ENCODE measurements around the gene FAM20C.

Gene FAM20C

DNA sequence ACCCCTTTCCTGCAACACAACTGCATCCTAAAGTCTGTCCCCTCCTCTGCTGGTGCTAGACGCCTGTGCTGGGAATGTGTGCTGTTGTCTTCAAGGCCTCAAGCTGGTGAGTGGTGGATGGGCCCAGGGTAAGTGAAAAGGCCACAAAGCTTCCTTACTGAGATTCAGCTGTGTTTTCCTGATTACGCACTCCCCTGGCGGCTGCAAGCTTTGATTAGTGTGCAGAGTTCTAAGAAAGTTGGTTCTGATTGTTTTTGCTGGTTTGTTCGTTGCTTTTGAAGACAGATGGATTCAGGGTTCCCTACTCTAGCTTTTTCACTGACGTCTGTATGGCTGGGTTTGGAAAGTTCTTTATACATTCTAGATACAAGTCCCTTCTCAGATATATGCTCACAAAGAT lies 85.7 kb downstream of the FAM20C start:
- no peak for DNase-seq

DNA sequence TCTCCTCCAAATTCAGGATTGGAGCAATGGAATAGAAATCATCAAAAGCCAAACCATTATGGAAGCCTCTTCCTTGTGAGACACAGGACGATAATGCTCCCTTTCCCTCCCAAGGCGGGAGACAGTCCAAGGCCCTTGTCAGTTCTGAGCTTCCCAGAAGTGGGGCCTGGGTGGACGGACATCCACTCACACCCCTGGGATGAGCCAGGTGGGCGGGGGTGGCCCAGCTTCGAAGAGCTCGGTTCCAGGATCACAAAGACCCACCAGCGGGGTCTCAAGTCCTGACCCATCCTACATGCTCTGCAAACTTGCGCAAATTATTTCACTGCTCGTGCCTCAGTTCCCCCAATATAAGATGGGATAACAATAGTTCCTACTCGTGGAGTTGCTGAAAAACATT lies 87.5 kb downstream of the FAM20C start:
- DNase-seq: no peak

DNA sequence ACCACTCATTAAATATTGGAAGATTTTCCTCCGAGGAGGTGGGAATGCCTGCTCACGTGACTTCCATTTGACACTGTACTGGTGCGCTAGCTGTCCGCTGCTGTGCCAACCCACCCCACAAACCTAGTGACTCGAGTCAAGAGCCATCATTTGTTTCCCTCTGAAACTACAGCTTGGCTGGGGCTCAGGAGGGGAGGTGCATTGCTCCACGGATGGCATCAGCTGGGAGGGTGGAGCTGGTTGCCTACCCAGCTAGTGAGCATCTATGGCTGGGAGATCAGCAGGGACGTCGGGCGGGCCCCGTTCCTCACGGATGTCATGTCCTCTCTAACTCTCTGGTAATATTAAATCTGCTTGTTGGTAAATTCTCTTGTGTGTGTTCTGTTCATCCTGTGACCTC lies 88.1 kb downstream of the FAM20C start:
- no peak for DNase-seq

DNA sequence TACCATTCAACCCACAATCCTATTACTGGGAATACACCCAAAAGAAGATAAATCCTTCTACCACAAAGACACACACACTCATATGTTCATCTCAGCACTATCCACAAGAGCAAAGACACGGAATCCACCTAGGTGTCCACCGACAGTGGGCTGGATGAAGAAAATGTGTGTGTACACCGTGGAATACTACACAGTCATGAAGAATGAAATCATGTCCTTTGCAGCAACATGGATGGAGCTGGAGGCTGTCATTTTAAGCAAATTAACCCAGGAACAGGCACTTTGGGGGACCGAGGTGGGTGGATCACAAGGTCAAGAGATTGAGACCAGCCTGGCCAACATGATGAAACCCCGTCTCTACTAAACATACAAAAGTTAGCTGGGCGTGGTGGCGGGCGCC lies 89.3 kb downstream of the FAM20C start:
- DNase-seq: no peak

DNA sequence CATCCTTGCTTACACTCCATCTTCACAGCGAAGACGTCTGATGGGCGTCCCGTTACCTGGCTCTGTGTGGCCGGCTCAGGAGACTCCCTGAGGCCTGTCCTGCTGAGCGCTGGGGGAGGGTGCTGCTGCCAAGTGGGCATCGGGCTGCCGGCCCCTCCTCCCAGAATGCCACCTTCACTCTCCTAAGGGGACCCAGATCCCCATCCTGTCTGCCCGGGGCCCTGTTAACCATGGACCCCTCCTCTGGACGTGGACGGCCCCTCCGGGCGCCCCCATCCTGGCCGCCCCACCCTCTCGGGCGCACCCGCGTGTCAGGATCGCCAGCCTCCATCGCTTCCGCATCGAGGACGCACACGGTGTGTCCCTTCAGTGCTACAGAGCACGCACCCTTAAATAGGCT lies 90.2 kb downstream of the FAM20C start:
- no peak for DNase-seq

DNA sequence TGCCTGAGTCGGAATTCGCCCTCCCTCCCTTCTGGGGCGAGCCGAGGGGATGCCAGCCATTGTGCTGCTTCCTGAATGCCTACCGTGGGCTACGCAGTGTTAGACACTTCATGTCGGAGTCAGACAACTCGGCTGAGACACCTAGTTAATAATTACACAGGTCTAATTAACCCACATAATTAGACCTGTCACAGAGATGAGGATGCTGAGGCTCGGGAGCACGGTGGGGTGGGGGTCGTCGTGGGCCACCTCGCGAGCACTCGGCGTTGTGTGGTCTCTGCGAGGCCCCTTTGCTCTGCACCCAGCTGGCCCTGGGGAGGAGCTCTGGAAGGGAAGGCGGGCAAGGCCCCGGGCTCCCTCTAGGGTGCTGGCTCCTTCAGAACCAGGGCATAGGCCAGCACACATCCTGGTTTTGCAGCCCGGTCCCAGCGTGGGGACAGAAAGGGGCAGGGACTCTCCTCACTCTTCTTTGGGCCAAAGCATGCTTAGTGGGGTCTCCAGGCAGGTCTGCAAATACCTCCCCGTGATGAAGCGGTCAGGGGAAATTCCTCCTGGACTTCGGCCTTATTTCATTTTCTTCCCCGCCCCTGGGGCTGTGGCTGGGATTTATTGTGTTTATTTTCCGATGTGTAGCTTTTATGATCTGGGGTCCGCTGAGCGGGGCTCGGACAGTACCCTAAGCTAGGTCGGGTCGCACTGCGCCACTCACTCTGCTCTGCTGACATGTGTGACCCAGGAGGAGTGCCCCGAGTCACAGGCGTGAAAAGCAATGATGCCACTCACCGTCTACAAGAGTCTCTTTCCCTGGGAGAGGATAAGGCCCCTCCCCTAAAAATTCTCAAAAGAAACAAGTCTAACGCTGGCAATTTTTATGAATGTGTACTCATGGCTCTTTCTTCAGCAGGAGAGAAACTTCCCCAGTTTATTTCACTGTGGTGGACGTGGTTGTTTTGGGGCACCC lies 92.7 kb downstream of the FAM20C start:
- DNase-seq: no peak

DNA sequence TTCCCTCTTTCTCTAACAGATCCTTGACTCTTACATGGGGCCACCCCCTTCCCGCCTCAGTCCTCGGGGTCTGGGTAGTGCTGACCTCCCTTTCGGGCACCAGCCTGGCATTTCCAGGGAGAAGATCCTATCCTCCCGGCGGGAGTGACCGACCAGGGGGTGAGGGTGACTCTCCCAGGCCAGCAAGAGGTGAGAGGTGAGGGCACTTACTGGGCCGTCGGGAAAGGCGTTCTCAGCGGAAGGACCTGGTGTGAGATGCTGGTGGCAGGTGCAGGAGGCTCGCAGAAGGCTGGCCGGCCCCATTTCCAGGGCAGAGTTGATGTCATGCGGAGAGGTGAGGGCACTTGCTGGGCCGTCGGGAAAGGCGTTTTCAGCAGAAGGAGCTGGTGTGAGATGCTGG lies 93.4 kb downstream of the FAM20C start:
- no peak for DNase-seq

DNA sequence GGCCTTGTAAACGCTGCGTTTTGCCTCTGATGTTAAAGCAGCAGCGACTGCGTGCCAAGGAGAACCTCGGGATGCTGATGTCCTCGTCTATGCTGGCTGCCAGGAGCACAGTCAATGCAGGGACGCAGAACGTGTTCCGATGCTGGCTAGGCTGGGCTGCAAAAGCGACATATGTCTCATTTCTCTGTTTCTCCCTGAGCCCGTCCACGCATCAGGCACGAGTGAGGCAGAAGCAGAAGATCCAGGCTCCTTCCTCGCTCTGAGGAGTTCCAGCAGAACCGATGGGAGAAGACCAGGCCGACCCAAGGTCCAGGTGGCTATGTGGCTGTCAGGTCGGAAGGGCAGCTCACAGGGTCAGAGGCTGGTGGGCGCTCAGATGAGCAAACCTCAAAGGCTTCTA lies 93.9 kb downstream of the FAM20C start:
- DNase-seq: no peak

DNA sequence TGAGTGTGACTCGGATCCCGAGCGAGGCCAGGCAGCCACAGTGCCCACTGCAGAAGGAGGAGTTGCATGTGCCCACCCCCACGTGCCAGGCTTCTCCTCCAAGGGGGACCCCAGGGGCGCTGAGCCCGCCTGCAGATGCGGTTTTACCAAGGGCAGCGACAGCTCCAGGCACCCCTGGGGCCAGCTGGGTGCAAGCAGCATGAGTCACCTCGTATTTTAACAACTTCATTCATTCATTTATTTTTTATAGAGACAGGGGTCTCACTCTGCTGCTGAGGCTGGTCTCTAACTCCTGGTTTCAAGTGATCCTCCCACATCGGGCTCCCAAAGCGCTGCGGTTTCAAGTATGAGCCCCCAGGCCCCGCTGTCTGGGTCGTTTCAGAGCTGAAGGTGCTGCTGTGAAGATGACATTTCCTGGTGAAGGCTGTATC lies 96.3 kb downstream of the FAM20C start:
- DNase-seq: no peak

DNA sequence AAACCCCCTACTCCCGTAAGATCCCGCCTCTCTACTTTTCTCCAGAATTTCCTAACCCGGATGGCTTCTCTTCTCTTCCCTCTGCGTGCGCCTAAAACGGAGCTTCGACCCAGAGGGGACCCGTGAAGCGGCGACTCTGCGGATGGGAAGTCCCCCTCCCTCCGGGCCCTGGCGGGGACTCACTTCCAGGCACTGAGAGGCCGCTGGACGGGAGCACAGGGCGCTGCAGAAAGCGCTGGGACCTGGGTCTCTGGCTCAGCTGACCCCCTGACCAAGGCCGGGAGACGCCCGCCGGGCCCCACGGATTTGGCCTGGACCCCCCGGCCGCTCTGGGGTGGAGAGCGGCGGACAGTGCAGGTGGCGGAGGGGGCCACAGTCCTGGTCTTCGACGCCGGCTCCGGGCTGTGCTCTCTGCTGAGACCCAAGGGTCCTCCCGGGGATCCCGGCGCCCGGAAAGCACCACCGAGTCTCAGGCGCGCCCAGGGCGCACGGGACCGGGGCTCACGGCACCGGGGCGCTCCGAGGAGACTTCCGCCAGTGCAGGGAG lies 96.9 kb downstream of the FAM20C start:
- no peak for DNase-seq

DNA sequence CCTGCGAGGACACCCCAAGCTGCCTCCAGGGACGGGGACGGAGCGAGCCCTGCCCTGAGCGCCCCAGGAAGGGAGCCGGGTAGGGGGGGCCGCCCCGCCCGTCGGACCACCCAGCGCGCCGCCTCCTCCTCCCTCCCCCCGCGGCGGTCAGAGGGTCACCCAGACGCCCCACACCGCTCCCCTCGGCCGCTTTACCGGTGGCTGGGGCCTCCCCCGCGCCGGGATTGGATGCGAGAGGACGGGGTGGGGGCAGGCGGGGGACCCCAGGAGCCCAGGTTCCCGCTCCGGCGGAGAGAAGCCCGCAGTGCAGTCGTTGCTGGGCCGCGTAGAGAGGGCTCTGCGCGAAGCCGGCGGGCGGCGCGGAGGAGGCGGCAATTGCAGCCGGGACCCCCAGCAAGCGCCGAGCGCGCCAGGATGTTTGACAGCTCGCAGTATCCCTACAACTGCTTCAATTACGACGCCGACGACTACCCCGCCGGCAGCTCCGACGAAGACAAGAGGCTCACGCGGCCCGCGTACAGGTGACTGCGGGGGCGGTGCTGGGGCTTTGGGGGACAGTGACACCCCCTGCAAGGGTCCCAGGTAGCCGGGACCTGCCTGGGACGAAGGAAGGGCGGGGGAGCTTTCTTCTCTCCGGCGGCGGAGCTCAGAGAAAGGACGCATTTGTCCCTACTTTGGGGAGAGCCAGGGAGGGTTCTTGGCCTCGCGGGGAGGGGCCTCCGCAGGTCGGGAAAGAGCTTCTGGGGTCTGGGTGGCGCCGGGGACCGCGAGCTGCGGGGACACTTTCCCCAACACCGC lies 97.6 kb downstream of the FAM20C start, which contains the start of gene FOXL3:
TSS of gene FOXL3 (plus strand) at position 415 of the 798 bp plus-strand sequence. CDS start at position 415, 0 bp downstream.
- no peak for DNase-seq

DNA sequence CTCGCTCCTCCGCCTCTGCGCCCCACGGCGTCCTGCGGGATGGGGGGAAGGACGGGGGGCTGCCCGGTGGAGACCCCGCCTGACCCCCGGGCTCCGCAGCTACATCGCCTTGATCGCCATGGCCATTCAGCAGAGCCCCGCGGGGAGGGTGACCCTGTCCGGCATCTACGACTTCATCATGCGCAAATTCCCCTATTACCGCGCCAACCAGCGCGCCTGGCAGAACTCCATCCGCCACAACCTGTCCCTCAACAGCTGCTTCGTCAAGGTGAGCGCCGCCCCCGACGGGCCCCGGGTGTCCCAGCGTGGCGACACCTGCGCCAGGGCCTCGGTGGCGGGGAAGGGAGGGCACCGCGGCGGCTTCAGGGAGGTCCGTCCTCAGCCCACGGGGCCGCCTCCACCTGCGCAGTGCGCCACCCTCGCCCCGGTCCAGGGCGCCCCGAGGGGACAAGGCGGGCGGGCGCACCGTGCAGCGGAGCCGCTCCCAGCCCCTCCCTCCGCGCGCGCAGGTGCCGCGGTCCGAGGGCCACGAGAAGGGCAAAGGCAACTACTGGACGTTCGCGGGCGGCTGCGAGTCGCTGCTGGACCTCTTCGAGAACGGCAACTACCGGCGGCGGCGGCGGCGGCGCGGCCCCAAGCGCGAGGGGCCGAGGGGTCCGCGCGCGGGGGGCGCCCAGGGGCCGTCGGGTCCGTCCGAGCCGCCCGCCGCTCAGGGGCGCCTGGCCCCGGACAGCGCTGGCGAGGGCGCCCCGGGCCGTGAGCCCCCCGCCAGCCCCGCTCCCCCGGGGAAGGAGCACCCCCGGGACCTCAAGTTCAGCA lies 98.4 kb downstream of the FAM20C start:
- no peak for DNase-seq

DNA sequence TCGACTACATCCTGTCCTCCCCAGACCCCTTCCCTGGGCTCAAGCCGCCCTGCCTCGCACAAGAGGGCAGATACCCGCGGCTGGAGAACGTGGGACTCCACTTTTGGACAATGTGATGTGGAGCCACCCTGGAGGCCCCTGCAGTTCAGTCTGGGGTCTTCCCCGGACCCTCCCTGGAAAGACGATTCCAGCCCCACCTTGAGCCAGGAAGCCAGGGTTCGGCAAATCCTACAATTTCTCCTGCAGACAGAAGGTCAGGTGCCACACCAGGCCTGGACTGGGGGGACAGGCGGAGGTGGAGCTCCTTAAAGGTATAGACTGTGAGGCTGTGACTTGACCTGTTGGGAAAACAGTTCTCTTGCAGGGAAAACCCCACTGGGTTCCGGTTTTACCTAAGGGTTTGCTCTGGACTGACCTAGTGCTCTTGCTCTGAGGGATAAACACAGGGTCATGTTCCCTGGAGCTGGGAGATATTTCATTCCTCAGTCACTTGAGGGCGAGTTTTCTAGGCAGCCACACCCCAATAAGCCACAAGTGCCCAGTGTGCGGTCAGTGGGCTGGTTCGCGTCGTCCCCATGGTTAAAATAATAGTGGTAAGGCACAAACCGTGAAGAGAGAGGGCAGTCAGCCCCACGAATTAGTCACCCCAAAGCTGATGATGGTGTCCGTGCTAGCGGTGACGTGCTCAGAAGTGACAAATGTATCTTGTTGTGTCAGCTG lies 99.2 kb downstream of the FAM20C start:
- DNase-seq: no peak

DNA sequence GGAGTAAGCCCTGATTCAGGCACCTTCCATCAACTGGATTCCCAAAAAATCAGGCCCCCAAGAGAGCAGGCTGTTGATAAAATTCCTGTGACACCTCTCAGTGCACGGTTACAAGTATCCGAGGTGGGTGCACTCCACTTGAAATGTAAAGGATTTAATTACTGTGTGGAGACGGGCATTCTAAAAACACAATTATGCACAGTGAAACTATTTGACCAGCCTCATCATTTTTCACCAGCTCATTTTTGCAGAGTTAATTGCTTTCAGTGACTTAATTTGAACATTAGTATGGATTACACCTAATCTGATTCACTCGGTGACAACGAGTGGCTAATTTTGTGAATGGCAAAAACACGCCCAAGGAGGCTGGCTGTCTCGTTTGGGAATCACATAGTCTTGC lies 99.9 kb downstream of the FAM20C start:
- DNase-seq: no peak

DNA sequence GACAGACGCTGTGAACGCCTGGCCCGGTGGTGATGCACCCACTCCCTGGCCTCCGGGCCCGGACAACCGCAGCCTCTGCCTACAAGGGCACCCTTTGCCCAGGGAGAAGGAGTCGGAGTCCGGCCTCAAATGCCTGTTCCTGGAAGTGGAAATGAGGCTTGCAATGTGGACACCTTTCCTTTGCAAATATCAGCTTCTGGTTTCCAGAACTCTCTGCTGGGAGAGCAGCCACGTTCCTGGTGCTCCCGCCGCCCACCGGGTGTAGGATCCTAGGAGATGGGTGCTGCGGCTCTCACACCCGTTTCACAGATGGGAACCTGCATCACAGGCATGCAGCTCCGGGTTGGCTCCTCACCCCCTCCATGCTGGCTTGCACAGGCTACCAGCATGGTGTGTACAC lies 100.5 kb downstream of the FAM20C start:
- no peak for DNase-seq

DNA sequence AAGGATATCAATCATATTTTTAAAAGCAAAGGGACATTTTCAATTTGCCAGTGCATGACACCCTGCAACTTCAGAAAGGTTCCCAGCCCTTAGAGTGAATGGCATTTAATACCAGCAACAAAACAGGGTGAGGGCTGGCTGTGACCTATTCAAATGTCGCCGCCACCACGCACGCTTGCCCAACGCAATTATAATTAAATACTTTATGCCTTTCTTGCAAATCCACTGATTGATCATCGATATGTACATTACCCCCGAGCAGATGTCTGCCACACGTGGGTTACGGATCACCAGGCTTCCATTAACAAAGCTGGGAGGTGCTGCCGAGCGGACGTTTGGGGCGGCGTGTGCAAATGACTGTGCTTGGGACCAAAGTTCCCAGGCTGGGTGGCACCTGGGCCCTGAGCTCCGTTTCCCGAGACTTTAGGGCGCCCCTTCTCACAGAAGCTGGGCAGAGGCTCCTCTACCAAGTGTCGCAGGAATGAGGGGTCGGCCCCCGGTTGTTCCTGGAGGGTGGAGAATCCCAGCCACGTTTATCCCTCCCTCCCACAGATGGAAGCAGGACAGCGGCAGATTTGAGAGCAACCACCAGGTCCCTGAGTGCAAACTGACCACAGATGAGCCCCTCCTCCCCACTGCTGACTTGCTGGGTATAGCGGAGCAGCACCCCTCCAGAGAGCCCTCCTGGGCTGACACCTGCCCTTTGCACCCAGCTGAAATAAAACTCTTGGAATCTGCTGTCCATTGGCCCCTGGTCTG lies 101.5 kb downstream of the FAM20C start:
- DNase-seq: no peak

DNA sequence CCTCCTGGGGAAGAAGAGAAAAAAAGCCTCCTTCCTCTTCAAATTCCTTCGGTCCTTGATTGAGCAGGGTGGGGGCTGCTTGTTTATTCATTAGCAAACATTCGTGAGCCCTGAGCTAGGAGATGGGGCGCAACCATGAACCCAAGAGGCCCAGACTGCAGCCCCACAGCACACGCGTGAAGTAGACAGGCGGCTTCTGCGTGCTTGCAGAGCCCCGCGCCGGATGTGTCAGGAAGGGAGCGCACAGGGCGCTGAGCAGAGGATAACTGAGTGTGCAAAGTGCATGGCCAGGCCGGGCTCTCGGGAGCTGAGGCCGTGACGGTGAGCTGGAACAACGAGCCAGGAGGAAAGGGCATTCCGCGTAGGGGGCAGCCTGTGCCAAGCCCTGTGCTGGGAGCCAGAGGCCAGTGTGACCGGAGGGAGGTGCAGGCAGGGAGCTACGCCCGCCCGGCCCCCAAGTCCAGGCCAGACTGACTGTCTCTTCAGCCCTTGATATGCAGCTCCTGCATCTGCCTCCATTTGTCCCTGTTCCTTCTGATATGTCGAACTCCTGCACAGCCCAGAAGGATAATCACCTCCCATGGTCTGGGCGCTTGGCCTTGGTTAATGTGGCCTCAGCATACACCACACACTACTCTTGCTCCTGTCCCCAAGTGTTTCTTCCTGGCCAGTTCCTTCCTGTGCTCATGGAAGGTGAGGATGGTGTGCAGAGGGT lies 102.2 kb downstream of the FAM20C start:
- DNase-seq: no peak

DNA sequence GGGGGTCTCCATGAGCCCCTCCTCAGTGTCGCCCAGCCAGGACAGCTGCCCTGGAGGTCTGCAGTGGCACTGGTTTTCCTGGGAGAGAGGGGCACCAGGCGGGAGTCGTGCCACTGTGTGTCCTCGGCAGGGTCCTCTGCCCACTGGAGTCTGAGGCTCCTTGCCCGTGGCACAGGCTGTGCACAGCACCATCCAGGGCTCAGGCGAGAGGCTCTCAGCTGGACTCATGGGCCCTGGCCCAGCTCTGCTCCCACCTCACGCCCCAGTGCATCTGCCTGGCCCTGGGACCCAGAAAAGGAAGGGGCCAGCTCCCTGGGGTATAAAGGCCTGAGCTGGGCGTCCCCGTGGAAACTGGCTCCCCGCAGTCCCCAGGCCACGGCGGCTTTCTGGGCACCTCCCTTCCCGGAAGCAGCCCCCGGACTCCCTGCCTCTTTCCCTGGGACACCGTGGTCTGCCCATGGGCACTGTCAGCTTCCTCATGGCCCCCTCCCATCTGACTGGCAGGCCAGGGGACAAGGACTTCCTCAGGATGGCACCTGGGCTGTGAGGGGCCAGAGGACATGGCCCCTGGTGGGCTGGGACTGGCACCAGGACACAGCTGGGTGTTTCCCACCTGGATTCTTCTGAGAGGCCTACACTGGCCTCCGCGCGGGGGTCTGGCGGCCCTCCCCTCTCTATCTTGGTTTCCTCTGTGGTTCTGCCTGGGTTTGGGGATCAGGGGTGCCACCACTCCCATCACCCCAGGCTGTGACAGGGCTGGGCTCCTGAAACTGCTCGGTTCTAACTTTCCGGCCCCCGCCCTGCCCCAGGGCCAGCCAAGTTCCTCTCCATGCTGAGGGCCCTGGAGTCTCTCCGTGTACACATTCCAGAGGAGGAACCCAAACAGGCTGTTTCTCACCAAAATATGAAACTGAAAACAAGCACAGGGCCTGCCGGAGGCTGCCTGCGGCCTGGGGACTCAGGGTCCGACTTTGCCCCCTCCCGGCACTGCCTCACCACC lies 103.1 kb downstream of the FAM20C start:
- no peak for DNase-seq

DNA sequence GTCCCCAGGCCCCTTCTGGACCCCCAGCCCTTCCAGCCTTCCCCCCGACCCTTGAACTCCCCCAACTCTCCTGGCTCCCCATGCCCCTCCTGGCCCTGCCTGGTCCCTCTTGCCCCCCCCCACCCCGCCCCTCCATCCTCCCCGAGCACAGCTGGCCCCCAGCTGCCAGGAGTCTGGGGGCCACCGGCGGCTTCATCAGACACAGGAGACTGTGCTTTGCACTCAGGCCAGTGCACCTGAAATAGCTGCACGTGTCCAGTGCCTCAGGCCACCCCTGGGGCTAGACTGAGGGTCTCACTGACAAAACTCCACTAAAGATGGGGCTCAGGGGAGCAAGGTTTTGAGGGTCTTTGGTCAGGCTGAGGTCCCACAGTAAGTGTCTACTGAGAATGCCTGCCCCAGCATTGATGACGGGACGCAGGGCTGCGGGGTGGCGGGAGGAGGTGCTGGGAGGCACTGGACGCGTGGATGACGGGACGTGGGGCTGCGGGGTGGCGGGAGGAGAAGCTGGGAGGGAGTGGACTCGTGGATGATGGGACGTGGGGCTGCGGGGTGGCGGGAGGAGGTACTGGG lies 104.1 kb downstream of the FAM20C start:
- no peak for DNase-seq
